Heart left ventricle (tissue), 16 donors: ENCODE results near the gene SNED1. TPM values are rescaled to one million over a fixed set of nuclear protein-coding genes. Genes with fewer than 3 reads are reported as not detected.
A peak's percentile ranks its signal among the peaks of the same experiment; 100 is the strongest.

Source experiments
- ATAC-seq, 4 donors: fragments of 200-7000 bp; cut with Tn5 transposase; one replicate each; pipeline ENCODE4 v1.9.1; 2020 to 2022; ENCODE audit warnings: moderate library complexity in 4 of 4, mild to moderate bottlenecking in 3 of 4, moderate number of reproducible peaks in 1 of 4
- DNase-seq, 5 donors: peaks; one replicate each; pipeline ENCODE4 v3.0.0-alpha.2; 2020
- H3K27ac ChIP-seq, 12 donors: fragments of 200-600 bp; sonication (generic) in 4 of 12; one replicate each; pipeline versions ENCODE4 v1.5.0 to v1.8.0; 2016 to 2022; ENCODE audit warnings: mild to moderate bottlenecking in 2 of 12
- H3K27me3 ChIP-seq, 9 donors: fragments of 200-600 bp; sonication (generic) in 2 of 9; one replicate each; pipeline versions ENCODE4 v1.5.1 to v1.8.0; 2016 to 2022; ENCODE audit warnings: mild to moderate bottlenecking in 3 of 9
- H3K36me3 ChIP-seq, 9 donors: fragments of 200-600 bp; sonication (generic) in 2 of 9; one replicate each; pipeline versions ENCODE4 v1.5.0 to v1.8.0; 2018 to 2022; ENCODE audit warnings: mild to moderate bottlenecking in 2 of 9
- H3K4me1 ChIP-seq, 12 donors: fragments of 200-600 bp; sonication (generic) in 4 of 12; one replicate each; pipeline versions ENCODE4 v1.5.0 to v1.8.0; 2016 to 2022; ENCODE audit warnings: mild to moderate bottlenecking in 3 of 12
- H3K4me3 ChIP-seq, 12 donors: fragments of 200-600 bp; sonication (generic) in 4 of 12; one replicate each; pipeline versions ENCODE4 v1.5.0 to v1.8.0; 2017 to 2022; ENCODE audit warnings: mild to moderate bottlenecking in 9 of 12, moderate library complexity in 4 of 12
- H3K9me3 ChIP-seq, 12 donors: fragments of 200-600 bp; sonication (generic) in 4 of 12; one replicate each; pipeline versions ENCODE4 v1.5.0 to v1.8.0; 2016 to 2022; ENCODE audit warnings: mild to moderate bottlenecking in 1 of 12
- CTCF ChIP-seq, 12 donors: fragments of 200-600 bp; sonication (generic) in 4 of 12; IDR thresholded peaks; one replicate each; pipeline versions ENCODE4 v1.5.0 to v1.8.0; 2018 to 2022; ENCODE audit warnings: antibody characterized with exemption in 12 of 12, mild to moderate bottlenecking in 5 of 12
- POLR2A ChIP-seq, 2 donors: fragments of 450-650 bp; IDR thresholded peaks; one replicate each; pipeline ENCODE4 v1.6.1; 2017; ENCODE audit warnings: antibody characterized with exemption in 2 of 2, mild to moderate bottlenecking in 2 of 2, moderate library complexity in 2 of 2
- WGBS, 4 donors: extraction: QIAGEN DNeasy Blood & Tissue Kit in 2 of 4; methylation state at CpG; one replicate each; pipeline versions ENCODE4 v1.1.5 to v1.1.7; 2013 to 2018; 5-methylcytosine and 5-hydroxymethylcytosine counted together
- intact Hi-C, 10 donors: fragments of 100-400 bp; cut with DNase I; formaldehyde crosslinking; loops; one replicate each; pipeline versions ENCODE4 v1.11.1 to v1.14.2; 2022
- polyA plus RNA-seq, 2 donors: library from polyadenylated mRNA; stranded (reverse); fragments of 200-250 nt; gene quantifications; one replicate each; pipeline ENCODE4 v1.2.3, GENCODE V29; 2013
- total RNA-seq, 9 donors: library from RNA; depleted of rRNA in 2 of 9; stranded (reverse); fragments of >200 nt in 2 of 9; fragmentation: NEBNext Ultra II Directional in 3 of 9; extraction: Animal tissue kit (Norgen Biotek cat#: 25700) in 3 of 9; gene quantifications; one replicate each; pipeline versions ENCODE4 v1.1.0 to v1.2.4, GENCODE V29; 2016 to 2023
- donor health status: ischemic (EF 13 %, LVEDD 7.1; RV severe dilation, severe dysfunction).
- donor health status: healthy with polysubstance abuse.
- donor health status: DM: no; HTN: yes; CAD: no.
- donor health status: DM: no; HTN: no; CAD: no.
- donor health status: ischemic (EF 25% LVEDD 6.9; RV normal size, moderate dysfunction).
- donor health status: ischemic (EF 25% LVEDD 5.7; RV mildly dilated, moderate dysfunction).
- donor health status: healthy.
- donor health status: DM: yes; HTN: yes; CAD: no.
- donor health status: ischemic (EF 35%, LVEDD 5.7; RV mildly dilated, moderate dysfunction).
- donor health status: nonischemic (EF 11% LVEDD 7.7; RV severe dilation, severe dysfunction).
- donor health status: DM: yes; HTN: yes; CAD: no.
- donor health status: PGD.
- donor health status: ischemic (EF 29% LVEDD 5.4; RV normal size, mild dysfunction).
- donor health status: nonischemic (EF 23%, LVEDD 6.1; RV moderate dilation, normal function).

SNED1 gene
- total and polyA plus RNA-seq, 11 donors, result 3.1 to 14.7 (median 4.9) TPM

GRCh38 chr2:240954436-240955305, 43.7 kb upstream of the SNED1 start:
- peaks cover 0 to 17% (median 7%) of the 10 kb centered on the region in 12 donors for H3K4me1 ChIP-seq
- no peak overlapping the region for H3K27ac ChIP-seq
- no peaks in the 10 kb centered on the region for H3K27me3 ChIP-seq
- H3K9me3 ChIP-seq, result no peaks in the 10 kb centered on the region
- DNase-seq (no peak), ATAC-seq (no peak)
- no peak overlapping the region for H3K4me3 ChIP-seq
- TF ChIP-seq CTCF (IDR thresholded peaks at IDR 0.05), result no peak
- TF ChIP-seq POLR2A (IDR thresholded peaks at IDR 0.05), result no peak
- 58 to 69% (median 62%) methylated on average over 13 to 15 of the region's 15 CpGs for WGBS, 4 donors
- intact Hi-C loops, result no loop called here
- no peaks in the 10 kb centered on the region for H3K36me3 ChIP-seq

GRCh38 chr2:240955306-240956170, 42.9 kb upstream of the SNED1 start:
- H3K27me3 ChIP-seq, result no peaks in the 10 kb centered on the region
- H3K9me3 ChIP-seq, result no peaks in the 10 kb centered on the region
- peaks cover 0 to 26% (median 13%) of the 10 kb centered on the region in 12 donors for H3K4me1 ChIP-seq
- DNase-seq (peak in 3 of 5 donors; percentile 9 to 55 (median 21)), ATAC-seq (no peak)
- H3K4me3 ChIP-seq, result no peak overlapping the region
- no peak overlapping the region for H3K27ac ChIP-seq
- intact Hi-C loops, result no loop called here
- TF ChIP-seq POLR2A (IDR thresholded peaks at IDR 0.05) (no peak), CTCF (IDR thresholded peaks at IDR 0.05) (no peak)
- WGBS, 4 donors, result 84 to 90% (median 86%) methylated on average over 15 to 17 of the region's 17 CpGs
- no peaks in the 10 kb centered on the region for H3K36me3 ChIP-seq

GRCh38 chr2:240956171-240956934, 42.1 kb upstream of the SNED1 start:
- Histone ChIP-seq H3K4me3 (no peak overlapping the region), H3K27ac (no peak overlapping the region), H3K27me3 (no peaks in the 10 kb centered on the region), H3K9me3 (no peaks in the 10 kb centered on the region), H3K36me3 (no peaks in the 10 kb centered on the region), H3K4me1 (peaks cover 0 to 34% (median 18%) of the 10 kb centered on the region in 12 donors)
- ATAC-seq (no peak), DNase-seq (peak in 3 of 5 donors; percentile 18 to 54 (median 20))
- intact Hi-C loops, result no loop called here
- no peak for TF ChIP-seq POLR2A (IDR thresholded peaks at IDR 0.05)
- TF ChIP-seq CTCF (IDR thresholded peaks at IDR 0.05), result no peak
- 70 to 86% (median 81%) methylated on average over 13 to 16 of the region's 16 CpGs for WGBS, 4 donors
